CD4-positive, alpha-beta T cell (primary cell): ENCODE data around the gene ZNF256. TPM values are rescaled to one million over a fixed set of nuclear protein-coding genes. Genes with fewer than 3 reads are reported as not detected.

ENCODE experiments used
- ATAC-seq: fragments of 200-7000 bp; cut with Tn5 transposase; one replicate; pipeline ENCODE4 v1.10.0; 2022; ENCODE audit warnings: mild to moderate bottlenecking; ENCODE audit not compliant: poor library complexity
- CTCF ChIA-PET: fragments of 350-600 bp; sonication (Branson Sonifier 250); formaldehyde crosslinking; loops from one replicate; lab custom pipeline; 2021; ENCODE audit warnings: antibody characterized with exemption, inconsistent platforms; lab: Charles Lee
- POLR2A ChIA-PET: fragments of 350-600 bp; sonication (Branson Sonifier 250); formaldehyde crosslinking; loops from one replicate; lab custom pipeline; 2021; ENCODE audit warnings: antibody characterized with exemption, inconsistent platforms; lab: Charles Lee
- DNase-seq, 14 experiments: peaks; one replicate each; pipeline ENCODE4 v3.0.0-alpha.2; 2013 to 2020; ENCODE audit warnings: mixed read lengths in 2 of 14
- H3K27ac ChIP-seq, 2 donors: one replicate each; pipeline versions ENCODE4 v1.5.1 to v1.7.0; 2013; ENCODE audit warnings: low read length in 2 of 2, low read depth in 1 of 2, mild to moderate bottlenecking in 1 of 2
- H3K27me3 ChIP-seq, 2 experiments: 1 replicate in 1 of 2; 2 replicates in 1 of 2; pipeline versions ENCODE4 v1.6.1 to v1.7.0; 2013; ENCODE audit warnings: low read length in 2 of 2, control low read depth in 1 of 2, mild to moderate bottlenecking in 1 of 2, moderate library complexity in 1 of 2; ENCODE audit not compliant: insufficient read depth in 2 of 2, control insufficient read depth in 1 of 2
- H3K36me3 ChIP-seq: one replicate; pipeline ENCODE4 v1.6.1; 2013; ENCODE audit warnings: low read length, control low read depth; ENCODE audit not compliant: insufficient read depth
- H3K4me1 ChIP-seq: one replicate; pipeline ENCODE4 v1.6.1; 2013; ENCODE audit warnings: low read length, control low read depth; ENCODE audit not compliant: insufficient read depth
- H3K4me3 ChIP-seq: one replicate; pipeline ENCODE4 v1.5.1; 2013; ENCODE audit warnings: mild to moderate bottlenecking, low read length, moderate library complexity
- H3K9me3 ChIP-seq, 2 experiments: 1 replicate in 1 of 2; 2 replicates in 1 of 2; pipeline versions ENCODE4 v1.6.1 to v1.7.0; 2013; ENCODE audit warnings: low read length in 2 of 2, mild to moderate bottlenecking in 2 of 2, control low read depth in 1 of 2, moderate library complexity in 1 of 2; ENCODE audit not compliant: control insufficient read depth in 1 of 2, insufficient read depth in 1 of 2
- H3K27ac Mint-ChIP-seq: one replicate; pipeline ENCODE4 v1.8.0; 2020; ENCODE audit warnings: mixed read lengths
- H3K27me3 Mint-ChIP-seq: one replicate; pipeline ENCODE4 v1.8.0; 2021; ENCODE audit warnings: mixed read lengths
- H3K36me3 Mint-ChIP-seq: one replicate; pipeline ENCODE4 v1.8.0; 2021; ENCODE audit warnings: low read depth, mixed read lengths
- H3K4me1 Mint-ChIP-seq: one replicate; pipeline ENCODE4 v1.8.0; 2021; ENCODE audit warnings: low read depth, mixed read lengths
- H3K4me3 Mint-ChIP-seq: one replicate; pipeline ENCODE4 v1.8.0; 2020; ENCODE audit warnings: mild to moderate bottlenecking, mixed read lengths
- H3K9me3 Mint-ChIP-seq: one replicate; pipeline ENCODE4 v1.8.0; 2020; ENCODE audit warnings: mixed read lengths
- intact Hi-C, 2 experiments: fragments of 100-400 bp; cut with DNase I in 1 of 2; cut with micrococcal nuclease in 1 of 2; formaldehyde crosslinking; loops; one replicate each; pipeline versions ENCODE4 v1.15.1 to v1.9.0; 2023 to 2025; cut with DNase I, micrococcal nuclease
- total RNA-seq, 174 experiments: library from RNA in 2 of 174; stranded (reverse) in 2 of 174; gene quantifications; one replicate each; pipeline ENCODE4 v1.2.3 and lab custom pipeline; 2021 to 2026
- TF ChIP-seq, protein P1 (sequence below): fragments of 200-600 bp; IDR thresholded peaks from one replicate; pipeline ENCODE4 v1.8.0; 2022; ENCODE audit warnings: antibody characterized with exemption, mild to moderate bottlenecking

Gene ZNF256
- total RNA-seq, 2 experiments from 2014 or later, result 15.2 TPM

DNA sequence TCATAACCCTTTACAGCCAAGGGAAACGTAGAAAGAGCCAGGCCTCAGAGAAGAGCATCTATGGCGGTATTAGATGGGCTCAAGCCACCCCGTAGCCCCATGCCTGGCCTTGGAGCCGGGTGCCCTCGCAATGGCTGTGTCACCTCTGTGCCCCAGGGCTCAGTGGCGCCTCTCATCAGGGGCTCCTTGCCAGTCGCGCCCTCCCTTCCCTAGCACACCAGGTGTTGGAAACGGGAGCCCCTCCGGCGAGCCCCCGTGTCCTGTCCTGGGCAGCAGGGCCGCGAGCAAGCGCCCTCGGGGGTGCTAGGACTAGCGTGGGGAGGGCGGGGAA is 453 bp downstream of the ZNF256 start:
- Mint-ChIP-seq H3K4me1 (peaks cover 21% of the 10 kb centered on the region), H3K9me3 (peaks cover 20% of the 10 kb centered on the region), H3K27ac (peak overlapping the region; percentile 88), H3K27me3 (no peaks in the 10 kb centered on the region), H3K4me3 (peak overlapping the region; percentile 94), H3K36me3 (peaks cover 67% of the 10 kb centered on the region)
- POLR2A ChIA-PET, result no interaction called here
- Histone ChIP-seq H3K27ac (peak overlapping the region; percentile 61 to 82), H3K4me1 (peaks cover 17% of the 10 kb centered on the region), H3K27me3 (no peaks in the 10 kb centered on the region), H3K9me3 (peaks cover 46 to 65% of the 10 kb centered on the region in 2 experiments), H3K4me3 (peak overlapping the region; percentile 85), H3K36me3 (peaks cover 28% of the 10 kb centered on the region)
- ATAC-seq, result peak; percentile 18
- intact Hi-C loops, result loop anchor here (5.0 kb wide), 2 partner anchors 190 to 265 kb away; partner anchors contain the start of gene ZNF551 (in 1 of the 2)
- CTCF ChIA-PET, result no interaction called here
- DNase-seq, result peak in 1 of 14 experiments; percentile 6
- TF ChIP-seq, protein P1, sequence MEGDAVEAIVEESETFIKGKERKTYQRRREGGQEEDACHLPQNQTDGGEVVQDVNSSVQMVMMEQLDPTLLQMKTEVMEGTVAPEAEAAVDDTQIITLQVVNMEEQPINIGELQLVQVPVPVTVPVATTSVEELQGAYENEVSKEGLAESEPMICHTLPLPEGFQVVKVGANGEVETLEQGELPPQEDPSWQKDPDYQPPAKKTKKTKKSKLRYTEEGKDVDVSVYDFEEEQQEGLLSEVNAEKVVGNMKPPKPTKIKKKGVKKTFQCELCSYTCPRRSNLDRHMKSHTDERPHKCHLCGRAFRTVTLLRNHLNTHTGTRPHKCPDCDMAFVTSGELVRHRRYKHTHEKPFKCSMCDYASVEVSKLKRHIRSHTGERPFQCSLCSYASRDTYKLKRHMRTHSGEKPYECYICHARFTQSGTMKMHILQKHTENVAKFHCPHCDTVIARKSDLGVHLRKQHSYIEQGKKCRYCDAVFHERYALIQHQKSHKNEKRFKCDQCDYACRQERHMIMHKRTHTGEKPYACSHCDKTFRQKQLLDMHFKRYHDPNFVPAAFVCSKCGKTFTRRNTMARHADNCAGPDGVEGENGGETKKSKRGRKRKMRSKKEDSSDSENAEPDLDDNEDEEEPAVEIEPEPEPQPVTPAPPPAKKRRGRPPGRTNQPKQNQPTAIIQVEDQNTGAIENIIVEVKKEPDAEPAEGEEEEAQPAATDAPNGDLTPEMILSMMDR, result no peak

DNA sequence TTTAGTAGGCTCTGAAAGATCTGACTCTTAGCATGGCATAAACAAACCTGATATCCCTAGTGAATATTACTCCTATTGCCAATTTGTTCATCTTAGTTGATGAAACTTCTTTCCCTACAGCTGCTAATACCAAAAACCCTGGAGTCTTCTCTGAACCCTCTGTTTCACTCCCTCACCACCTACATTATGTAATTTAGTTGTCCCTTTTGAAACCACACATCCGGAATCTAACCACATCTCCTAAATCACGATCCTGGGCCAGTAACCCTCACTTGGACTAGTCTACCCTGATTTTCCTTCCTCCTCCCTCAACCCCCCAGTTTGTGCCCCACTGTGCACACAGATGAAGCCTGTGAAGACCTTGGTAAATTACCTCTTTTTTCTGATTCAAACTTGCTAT is 1.2 kb downstream of the ZNF256 start:
- H3K4me1 ChIP-seq, result peaks cover 17% of the 10 kb centered on the region
- no peaks in the 10 kb centered on the region for H3K27me3 ChIP-seq
- intact Hi-C loops, result loop anchor here (5.0 kb wide), 2 partner anchors 191 to 264 kb away; partner anchors contain the start of gene ZNF551 (in 1 of the 2)
- POLR2A ChIA-PET, result no interaction called here
- TF ChIP-seq, protein P1, result no peak
- H3K4me1 Mint-ChIP-seq, result peaks cover 21% of the 10 kb centered on the region
- no peaks in the 10 kb centered on the region for H3K27me3 Mint-ChIP-seq
- H3K27ac Mint-ChIP-seq, result peak overlapping the region; percentile 88
- H3K27ac ChIP-seq, result no peak overlapping the region
- H3K36me3 ChIP-seq, result peaks cover 36% of the 10 kb centered on the region
- peaks cover 53 to 65% of the 10 kb centered on the region in 2 experiments for H3K9me3 ChIP-seq
- peak overlapping the region; percentile 94 for H3K4me3 Mint-ChIP-seq
- CTCF ChIA-PET, result no interaction called here
- H3K9me3 Mint-ChIP-seq, result peaks cover 20% of the 10 kb centered on the region
- DNase-seq (no peak), ATAC-seq (no peak)
- H3K36me3 Mint-ChIP-seq, result peaks cover 69% of the 10 kb centered on the region
- H3K4me3 ChIP-seq, result peak overlapping the region; percentile 85

DNA sequence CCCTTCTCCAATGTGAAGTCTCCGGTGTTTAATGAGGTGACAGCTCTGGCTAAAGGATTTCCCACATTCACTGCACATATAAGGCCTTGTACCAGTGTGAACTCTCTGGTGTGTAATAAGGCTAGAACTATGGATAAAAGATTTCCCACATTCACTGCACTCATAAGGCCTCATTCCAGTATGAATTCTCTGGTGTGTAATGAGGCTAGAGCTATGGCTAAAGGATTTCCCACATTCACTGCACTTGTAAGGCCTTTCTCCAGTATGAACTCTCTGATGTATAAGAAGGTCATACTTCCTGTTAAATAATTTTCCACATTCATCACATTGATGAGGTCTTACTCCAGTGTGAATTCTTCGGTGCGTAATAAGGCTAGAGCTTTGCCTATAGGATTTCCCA is 5.9 kb downstream of the ZNF256 start:
- no peaks in the 10 kb centered on the region for H3K27me3 ChIP-seq
- no peak overlapping the region for H3K4me3 ChIP-seq
- no peak for DNase-seq

More for the DNA sequence above, 5.9 kb downstream of the ZNF256 start:
- no peak for ATAC-seq
- H3K27me3 Mint-ChIP-seq, result no peaks in the 10 kb centered on the region
- H3K36me3 Mint-ChIP-seq, result peaks cover 97% of the 10 kb centered on the region
- no peak overlapping the region for H3K4me3 Mint-ChIP-seq
- no peak overlapping the region for H3K27ac ChIP-seq
- TF ChIP-seq, protein P1, result no peak
- H3K9me3 ChIP-seq, result peaks cover 56 to 89% of the 10 kb centered on the region in 2 experiments
- H3K36me3 ChIP-seq, result peaks cover 42% of the 10 kb centered on the region
- POLR2A ChIA-PET, result no interaction called here
- H3K9me3 Mint-ChIP-seq, result peaks cover 29% of the 10 kb centered on the region
- H3K4me1 Mint-ChIP-seq, result peaks cover 11% of the 10 kb centered on the region
- intact Hi-C loops, result no loop called here
- H3K4me1 ChIP-seq, result peaks cover 3% of the 10 kb centered on the region
- no peak overlapping the region for H3K27ac Mint-ChIP-seq
- CTCF ChIA-PET, result no interaction called here
